Measurements from ENCODE around the gene CDC42EP2. TPM values are rescaled to one million over a fixed set of nuclear protein-coding genes. Genes with fewer than 3 reads are reported as not detected.

CDC42EP2 gene
- total and polyA plus RNA-seq, 2 experiments from 2014 or later: 32.1 to 37.9 TPM

DNA sequence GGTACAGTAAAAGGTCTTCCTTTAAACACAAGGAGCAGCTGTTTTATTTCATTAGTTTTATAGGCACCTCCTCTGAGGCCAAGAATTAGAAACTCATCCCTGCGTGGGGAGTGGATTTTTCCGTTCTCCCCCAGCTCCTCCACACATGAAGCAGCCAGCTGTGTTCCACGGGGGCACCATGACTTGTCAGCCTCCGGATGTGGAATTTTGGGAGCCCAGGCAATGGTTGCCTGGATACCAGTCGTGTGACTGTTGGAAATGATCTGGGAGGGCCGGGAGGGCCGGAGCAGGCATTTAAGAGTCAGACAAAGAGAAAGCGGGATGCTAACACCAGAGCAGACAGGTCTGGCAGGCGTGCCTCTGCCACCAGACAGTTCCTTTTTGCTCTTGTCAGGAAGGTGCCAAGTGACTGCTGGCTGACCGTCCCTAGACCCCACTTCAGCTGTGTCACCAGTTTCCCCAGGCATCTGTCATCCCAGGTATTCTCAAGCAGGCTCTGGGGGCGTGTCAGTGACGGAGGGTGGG lies 15.9 kb upstream of the CDC42EP2 start:
- no peaks in the 10 kb centered on the region for H4K20me1 ChIP-seq (ENCODE audit: insufficient read depth)
- H3K36me3 ChIP-seq (ENCODE audit: low read depth): peaks cover 10% of the 10 kb centered on the region; the same call in 1 of the 2 replicates
- H3K4me3 ChIP-seq: no peak overlapping the region
- no peaks in the 10 kb centered on the region for H3F3A ChIP-seq (ENCODE audit: insufficient read depth)
- H3K9ac ChIP-seq: peak overlapping the region; percentile 61
- peaks cover 14% of the 10 kb centered on the region for H3K4me1 ChIP-seq (ENCODE audit: insufficient read depth)
- no peaks in the 10 kb centered on the region for H3K27me3 ChIP-seq (replicated peaks; ENCODE audit: insufficient read depth)
- peak overlapping the region; percentile 39 for H3K27ac ChIP-seq
- no peaks in the 10 kb centered on the region for H3K79me2 ChIP-seq (ENCODE audit: insufficient read depth)
- DNase-seq: peak; percentile 84
- H3K9me3 ChIP-seq (ENCODE audit: low read depth): no peaks in the 10 kb centered on the region
- 39 to 44% methylated on average over 12 of the region's 12 CpGs for WGBS, 2 experiments (ENCODE audit: low coverage in 1 of 2, low lambda C conversion rate in 2 of 2, missing lambda C conversion rate in 2 of 2)
- in situ Hi-C loops (cut with MboI): no loop called here
- no peaks in the 10 kb centered on the region for H3K9me2 ChIP-seq (ENCODE audit: insufficient read depth)
- TF ChIP-seq EZH2 (IDR thresholded peaks at IDR 0.05; ENCODE audit: insufficient read depth, poor library complexity, severe bottlenecking) (no peak), EZH2phosphoT487 (IDR thresholded peaks at IDR 0.05; ENCODE audit: insufficient read depth, low read depth) (no peak)
- H3K4me2 ChIP-seq (ENCODE audit: unreplicated experiment): peak overlapping the region; percentile 15
- peak overlapping the region; percentile 11; the same call in 1 of the 2 replicates for H2AFZ ChIP-seq

DNA sequence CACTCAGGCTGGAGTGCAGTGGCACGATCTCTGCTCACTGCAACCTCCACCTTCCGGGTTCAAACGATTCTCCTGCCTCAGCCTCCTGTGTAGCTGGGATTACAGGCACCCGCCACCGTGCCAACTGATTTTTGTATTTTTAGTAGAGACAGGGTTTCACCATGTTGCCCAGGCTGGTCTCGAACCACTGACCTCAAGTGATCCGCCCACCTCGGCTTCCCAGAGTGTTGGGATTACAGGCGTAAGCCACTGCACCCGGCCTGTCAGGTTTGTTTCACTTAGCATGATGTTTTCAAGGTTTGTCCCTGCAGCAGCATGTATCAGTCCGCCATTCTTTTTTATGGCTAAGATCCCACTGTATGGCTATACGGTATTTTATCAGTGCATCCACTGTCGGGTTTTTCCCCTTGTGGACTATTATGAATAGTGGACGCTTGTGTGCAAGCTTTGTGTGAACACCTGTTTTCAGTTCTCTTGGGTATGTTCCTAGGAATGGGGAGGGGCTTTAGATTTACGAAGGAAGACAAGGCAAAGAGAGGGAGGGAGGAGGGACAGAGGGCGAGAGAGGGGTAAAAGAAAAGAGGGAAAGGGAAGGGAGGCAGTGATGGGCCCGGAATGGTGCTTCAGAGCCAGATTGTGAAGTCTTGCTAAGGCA lies 13.9 kb upstream of the CDC42EP2 start:
- TF ChIP-seq EZH2 (IDR thresholded peaks at IDR 0.05; ENCODE audit: insufficient read depth, poor library complexity, severe bottlenecking) (no peak), EZH2phosphoT487 (IDR thresholded peaks at IDR 0.05; ENCODE audit: insufficient read depth, low read depth) (no peak)
- Histone ChIP-seq H3K4me3 (no peak overlapping the region), H3K27ac (no peak overlapping the region), H3F3A (ENCODE audit: insufficient read depth) (no peaks in the 10 kb centered on the region), H3K79me2 (ENCODE audit: insufficient read depth) (no peaks in the 10 kb centered on the region), H3K4me1 (ENCODE audit: insufficient read depth) (peaks cover 14% of the 10 kb centered on the region), H2AFZ (no peak overlapping the region), H3K9ac (no peak overlapping the region), H3K9me2 (ENCODE audit: insufficient read depth) (no peaks in the 10 kb centered on the region), H3K36me3 (ENCODE audit: low read depth) (peaks cover 6% of the 10 kb centered on the region; the same call in 1 of the 2 replicates), H3K9me3 (ENCODE audit: low read depth) (no peaks in the 10 kb centered on the region), H3K4me2 (ENCODE audit: unreplicated experiment) (no peak overlapping the region), H3K27me3 (replicated peaks; ENCODE audit: insufficient read depth) (no peaks in the 10 kb centered on the region), H4K20me1 (ENCODE audit: insufficient read depth) (no peaks in the 10 kb centered on the region)
- no peak for DNase-seq
- WGBS, 2 experiments (ENCODE audit: low coverage in 1 of 2, low lambda C conversion rate in 2 of 2, missing lambda C conversion rate in 2 of 2): 88 to 89% methylated on average over 17 of the region's 17 CpGs
- in situ Hi-C loops (cut with MboI): no loop called here

DNA sequence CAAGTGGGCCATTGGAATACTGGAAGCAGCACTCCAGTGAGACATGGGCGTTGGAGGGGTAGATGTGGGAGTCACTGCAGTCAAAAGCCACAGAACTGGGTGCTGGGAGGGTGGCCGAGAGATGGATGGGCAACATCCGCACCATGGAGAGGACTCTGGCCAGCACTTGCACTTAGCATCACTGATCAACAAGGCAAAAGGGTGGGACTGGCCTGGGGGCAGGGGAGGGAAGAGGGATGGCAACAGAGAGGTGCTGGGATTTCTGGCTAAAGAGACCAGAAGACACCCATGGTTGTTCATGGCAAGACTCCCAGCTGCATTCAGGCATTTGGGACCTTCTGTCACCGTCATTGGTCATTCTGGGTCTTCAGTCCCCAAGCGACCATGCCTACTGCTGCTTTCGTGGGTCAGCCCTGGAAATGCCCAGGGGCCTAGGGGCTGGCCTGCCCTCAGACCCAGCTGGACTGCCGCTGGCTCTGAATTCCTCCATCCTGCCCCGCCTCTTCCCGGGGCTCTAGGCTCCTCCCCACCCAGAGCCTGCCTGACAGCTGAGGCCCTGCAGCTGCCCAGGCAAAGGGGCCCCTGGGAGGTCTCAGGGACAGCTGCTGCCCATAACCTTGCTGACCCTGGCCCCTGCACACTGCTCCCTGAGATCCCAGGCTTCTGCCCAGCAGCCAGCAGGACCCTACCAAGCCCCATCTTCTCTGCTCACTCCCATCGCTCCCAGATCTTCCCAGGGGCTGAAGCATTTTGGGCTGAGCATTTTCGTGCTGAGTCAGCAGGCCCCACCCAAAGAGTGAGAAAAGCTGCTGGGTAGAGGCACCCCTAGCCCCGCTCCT lies 13.0 kb upstream of the CDC42EP2 start:
- no peak for DNase-seq
- Histone ChIP-seq H3K36me3 (ENCODE audit: low read depth) (no peaks in the 10 kb centered on the region), H3K4me2 (ENCODE audit: unreplicated experiment) (no peak overlapping the region), H3K9me3 (ENCODE audit: low read depth) (no peaks in the 10 kb centered on the region), H3K79me2 (ENCODE audit: insufficient read depth) (no peaks in the 10 kb centered on the region), H3K9me2 (ENCODE audit: insufficient read depth) (no peaks in the 10 kb centered on the region), H3K27me3 (replicated peaks; ENCODE audit: insufficient read depth) (no peaks in the 10 kb centered on the region), H4K20me1 (ENCODE audit: insufficient read depth) (no peaks in the 10 kb centered on the region), H3F3A (ENCODE audit: insufficient read depth) (no peaks in the 10 kb centered on the region), H2AFZ (no peak overlapping the region), H3K9ac (no peak overlapping the region), H3K4me3 (no peak overlapping the region), H3K27ac (no peak overlapping the region), H3K4me1 (ENCODE audit: insufficient read depth) (peaks cover 14% of the 10 kb centered on the region)
- TF ChIP-seq EZH2phosphoT487 (IDR thresholded peaks at IDR 0.05; ENCODE audit: insufficient read depth, low read depth) (no peak), EZH2 (IDR thresholded peaks at IDR 0.05; ENCODE audit: insufficient read depth, poor library complexity, severe bottlenecking) (no peak)
- in situ Hi-C loops (cut with MboI): no loop called here
- WGBS, 2 experiments (ENCODE audit: low coverage in 1 of 2, low lambda C conversion rate in 2 of 2, missing lambda C conversion rate in 2 of 2): 77 to 78% methylated on average over 12 of the region's 12 CpGs

DNA sequence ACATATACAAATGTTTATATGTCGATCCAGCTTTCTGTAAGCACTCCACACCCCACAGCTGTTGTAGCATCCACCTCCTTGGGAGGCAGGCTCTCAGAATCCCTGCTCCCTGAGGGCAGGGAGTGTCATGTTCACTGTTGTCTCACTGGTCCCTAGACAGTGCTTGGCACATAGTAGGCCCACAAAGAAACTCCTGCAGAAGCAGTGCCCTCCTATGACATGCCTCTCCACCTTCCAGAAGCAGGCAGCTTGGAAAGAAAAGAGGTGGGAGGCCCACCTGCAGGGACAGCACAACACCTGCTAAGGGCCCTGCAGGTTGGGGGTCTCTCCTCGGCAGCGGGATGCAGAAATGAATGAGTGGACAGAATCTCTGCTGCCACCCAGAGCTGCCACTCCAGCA lies 11.1 kb upstream of the CDC42EP2 start:
- H3F3A ChIP-seq (ENCODE audit: insufficient read depth): peaks cover 7% of the 10 kb centered on the region; the same call in 1 of the 2 replicates
- no peak for DNase-seq
- H3K79me2 ChIP-seq (ENCODE audit: insufficient read depth): no peaks in the 10 kb centered on the region
- 82 to 84% methylated on average over 3 of the region's 3 CpGs for WGBS, 2 experiments (ENCODE audit: low coverage in 1 of 2, low lambda C conversion rate in 2 of 2, missing lambda C conversion rate in 2 of 2)
- H3K4me1 ChIP-seq (ENCODE audit: insufficient read depth): peaks cover 7% of the 10 kb centered on the region; the same call in 1 of the 2 replicates
- no peak overlapping the region for H3K9ac ChIP-seq
- in situ Hi-C loops (cut with MboI): no loop called here
- H2AFZ ChIP-seq: no peak overlapping the region
- H3K27ac ChIP-seq: no peak overlapping the region
- H3K9me3 ChIP-seq (ENCODE audit: low read depth): no peaks in the 10 kb centered on the region
- H3K27me3 ChIP-seq (replicated peaks; ENCODE audit: insufficient read depth): no peaks in the 10 kb centered on the region
- no peaks in the 10 kb centered on the region for H4K20me1 ChIP-seq (ENCODE audit: insufficient read depth)
- H3K4me2 ChIP-seq (ENCODE audit: unreplicated experiment): no peak overlapping the region
- H3K36me3 ChIP-seq (ENCODE audit: low read depth): no peaks in the 10 kb centered on the region
- H3K4me3 ChIP-seq: no peak overlapping the region
- H3K9me2 ChIP-seq (ENCODE audit: insufficient read depth): no peaks in the 10 kb centered on the region
- TF ChIP-seq EZH2phosphoT487 (IDR thresholded peaks at IDR 0.05; ENCODE audit: insufficient read depth, low read depth) (no peak), EZH2 (IDR thresholded peaks at IDR 0.05; ENCODE audit: insufficient read depth, poor library complexity, severe bottlenecking) (no peak)
